ENCODE results near the gene MFAP2. TPM values are rescaled to one million over a fixed set of nuclear protein-coding genes. Genes with fewer than 3 reads are reported as not detected.

MFAP2 gene
- total RNA-seq, 4 donors from 2014 or later, result 3.9 to 16.0 (median 5.4) TPM

DNA sequence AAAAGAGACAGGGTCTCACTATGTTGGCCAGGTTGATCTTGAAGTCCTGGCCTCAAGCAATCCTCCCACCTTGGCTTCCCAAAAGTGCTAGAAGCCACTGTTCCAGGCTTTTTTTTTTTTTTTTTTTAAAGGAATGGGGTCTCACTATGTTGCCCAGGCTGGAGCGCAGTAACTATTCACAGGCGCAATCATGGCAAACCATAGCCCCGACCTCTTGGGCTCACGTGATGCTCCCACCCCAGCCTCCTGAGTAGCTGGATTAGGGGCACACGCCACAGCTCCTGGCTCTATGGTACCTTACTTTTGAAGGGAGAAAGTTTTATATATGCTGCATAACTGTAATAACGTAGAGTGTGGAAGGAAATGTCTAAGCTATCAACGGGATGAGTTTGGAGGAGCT lies 37.0 kb upstream of the MFAP2 start:
- WGBS, 2 donors, result 92 to 95% methylated on average over 7 of the region's 7 CpGs

DNA sequence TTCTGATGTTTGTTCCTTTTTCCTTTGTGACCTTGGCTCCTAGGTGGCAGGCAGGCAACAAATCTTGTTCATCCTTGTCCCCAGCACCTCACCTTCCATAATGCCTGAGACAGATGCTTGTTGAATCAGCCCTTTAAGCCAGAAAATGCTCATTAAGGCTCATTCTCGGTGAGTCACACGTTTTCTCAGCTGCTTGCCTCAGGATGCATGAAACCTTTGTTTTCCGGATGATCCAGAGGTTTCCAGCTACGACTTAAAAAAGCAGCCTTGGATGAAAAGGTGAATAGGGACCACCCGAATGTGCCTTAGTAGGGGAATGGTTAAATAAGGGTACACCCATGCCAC lies 35.9 kb upstream of the MFAP2 start:
- TF ChIP-seq, protein P1, sequence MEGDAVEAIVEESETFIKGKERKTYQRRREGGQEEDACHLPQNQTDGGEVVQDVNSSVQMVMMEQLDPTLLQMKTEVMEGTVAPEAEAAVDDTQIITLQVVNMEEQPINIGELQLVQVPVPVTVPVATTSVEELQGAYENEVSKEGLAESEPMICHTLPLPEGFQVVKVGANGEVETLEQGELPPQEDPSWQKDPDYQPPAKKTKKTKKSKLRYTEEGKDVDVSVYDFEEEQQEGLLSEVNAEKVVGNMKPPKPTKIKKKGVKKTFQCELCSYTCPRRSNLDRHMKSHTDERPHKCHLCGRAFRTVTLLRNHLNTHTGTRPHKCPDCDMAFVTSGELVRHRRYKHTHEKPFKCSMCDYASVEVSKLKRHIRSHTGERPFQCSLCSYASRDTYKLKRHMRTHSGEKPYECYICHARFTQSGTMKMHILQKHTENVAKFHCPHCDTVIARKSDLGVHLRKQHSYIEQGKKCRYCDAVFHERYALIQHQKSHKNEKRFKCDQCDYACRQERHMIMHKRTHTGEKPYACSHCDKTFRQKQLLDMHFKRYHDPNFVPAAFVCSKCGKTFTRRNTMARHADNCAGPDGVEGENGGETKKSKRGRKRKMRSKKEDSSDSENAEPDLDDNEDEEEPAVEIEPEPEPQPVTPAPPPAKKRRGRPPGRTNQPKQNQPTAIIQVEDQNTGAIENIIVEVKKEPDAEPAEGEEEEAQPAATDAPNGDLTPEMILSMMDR (IDR thresholded peaks at IDR 0.05), result no peak
- TF ChIP-seq POLR2A (IDR thresholded peaks at IDR 0.05), result no peak
- no peak overlapping the region for H3K4me3 ChIP-seq (ENCODE audit: low read depth, poor library complexity, severe bottlenecking)
- intact Hi-C loops (cut with DNase I; ENCODE audit: low total_unique reads), result no loop called here
- no peak for DNase-seq (ENCODE audit: low spot score in 2 of 2)
- WGBS, 2 donors, result 52 to 61% methylated on average over 5 of the region's 5 CpGs

More for the DNA sequence above, 37.0 kb upstream of the MFAP2 start:
- TF ChIP-seq, protein P1 (IDR thresholded peaks at IDR 0.05), result no peak
- TF ChIP-seq POLR2A (IDR thresholded peaks at IDR 0.05), result no peak
- DNase-seq (ENCODE audit: low spot score in 2 of 2), result no peak
- no peak overlapping the region for H3K4me3 ChIP-seq (ENCODE audit: low read depth, poor library complexity, severe bottlenecking)
- intact Hi-C loops (cut with DNase I; ENCODE audit: low total_unique reads), result no loop called here

DNA sequence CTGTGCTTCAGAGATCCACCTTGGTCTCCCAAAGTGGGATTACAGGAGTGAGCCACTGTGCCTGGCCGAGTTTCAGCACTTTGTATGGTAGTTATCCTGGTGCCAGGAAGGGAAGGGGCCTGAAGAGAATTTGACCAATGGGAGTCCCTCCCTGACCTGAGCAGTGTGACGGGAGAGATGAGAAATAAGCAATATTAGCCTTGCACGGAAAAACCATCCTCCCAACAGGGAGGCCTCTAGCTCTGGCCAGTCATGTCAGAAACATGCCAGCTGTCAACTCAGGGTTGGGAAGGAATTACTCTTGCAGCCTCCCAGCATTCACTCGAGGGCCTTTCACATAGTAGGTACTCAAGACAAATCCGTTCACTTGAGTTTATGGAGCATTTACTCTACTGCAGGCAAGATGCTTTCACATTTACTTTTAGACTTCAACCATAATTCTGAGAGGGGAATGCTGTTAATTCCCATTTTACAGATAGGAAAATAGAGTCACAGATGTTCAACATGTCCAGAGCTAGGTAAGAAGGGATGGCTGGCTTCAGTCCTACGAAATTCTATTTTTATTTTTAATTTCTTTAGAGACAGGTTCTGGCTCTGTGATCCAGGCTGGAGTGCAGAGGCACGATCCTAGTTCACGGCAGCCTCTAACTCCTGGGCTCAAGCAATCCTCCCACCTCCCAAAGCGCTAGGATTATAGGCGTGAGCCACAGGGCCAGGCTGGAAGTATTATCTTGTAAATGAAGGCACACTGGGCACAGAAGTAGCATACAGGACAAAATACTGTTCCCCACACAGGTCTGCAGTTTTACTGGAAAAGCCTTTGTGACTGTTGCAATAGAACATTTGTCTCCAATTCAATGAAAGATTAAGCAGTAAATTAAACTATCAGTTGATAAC lies 34.5 kb upstream of the MFAP2 start:
- peak in 1 of 2 donors; percentile 37 for DNase-seq (ENCODE audit: low spot score in 2 of 2)
- H3K4me3 ChIP-seq (ENCODE audit: low read depth, poor library complexity, severe bottlenecking), result no peak overlapping the region
- no peak for TF ChIP-seq POLR2A (IDR thresholded peaks at IDR 0.05)
- TF ChIP-seq, protein P1 (IDR thresholded peaks at IDR 0.05), result no peak
- 79 to 85% methylated on average over 10 of the region's 10 CpGs for WGBS, 2 donors
- intact Hi-C loops (cut with DNase I; ENCODE audit: low total_unique reads), result no loop called here

DNA sequence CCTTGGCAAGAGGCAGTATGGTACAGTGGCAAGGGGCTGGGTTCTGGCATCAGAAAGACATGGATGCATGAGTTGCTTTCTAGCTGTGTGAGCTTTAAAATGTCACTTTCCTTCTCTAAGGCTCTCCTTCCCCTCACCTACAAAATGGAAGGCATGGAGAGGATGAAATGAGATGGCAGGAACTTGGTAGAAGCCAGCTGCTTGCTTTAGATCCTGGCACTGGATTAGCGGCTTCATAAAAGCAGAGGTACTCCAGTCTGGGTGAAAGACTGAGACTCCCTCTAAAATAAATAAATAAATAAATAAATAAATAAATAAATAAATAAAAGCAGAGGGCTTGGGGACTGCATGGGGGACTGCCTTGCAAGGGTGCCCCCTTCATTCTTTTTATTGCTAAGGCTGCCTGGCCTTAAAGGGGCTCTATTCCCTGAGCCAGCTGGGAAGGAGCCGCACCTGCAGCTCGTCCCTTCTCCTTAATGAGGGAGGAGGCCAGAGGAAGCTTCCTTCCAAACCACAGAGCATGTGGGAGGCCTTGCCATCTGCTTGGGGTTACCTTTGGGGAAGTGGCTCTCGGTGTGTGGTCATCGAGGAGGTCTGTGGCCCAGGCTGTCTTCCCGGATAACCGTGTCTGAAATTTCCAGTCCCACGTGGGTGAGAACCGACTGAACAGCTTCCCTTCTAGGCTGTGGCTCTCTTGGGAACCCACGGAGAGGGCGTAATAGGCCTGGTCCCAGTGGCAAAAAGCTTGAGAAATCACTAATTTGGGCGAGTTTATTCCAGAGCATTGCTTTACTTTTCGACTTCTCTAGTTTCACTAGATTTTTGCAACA lies 33.3 kb upstream of the MFAP2 start:
- no peak overlapping the region for H3K4me3 ChIP-seq (ENCODE audit: low read depth, poor library complexity, severe bottlenecking)
- TF ChIP-seq POLR2A (IDR thresholded peaks at IDR 0.05), result no peak
- TF ChIP-seq, protein P1 (IDR thresholded peaks at IDR 0.05), result no peak
- 69 to 78% methylated on average over 13 of the region's 13 CpGs for WGBS, 2 donors
- intact Hi-C loops (cut with DNase I; ENCODE audit: low total_unique reads), result no loop called here
- DNase-seq (ENCODE audit: low spot score in 2 of 2), result no peak

DNA sequence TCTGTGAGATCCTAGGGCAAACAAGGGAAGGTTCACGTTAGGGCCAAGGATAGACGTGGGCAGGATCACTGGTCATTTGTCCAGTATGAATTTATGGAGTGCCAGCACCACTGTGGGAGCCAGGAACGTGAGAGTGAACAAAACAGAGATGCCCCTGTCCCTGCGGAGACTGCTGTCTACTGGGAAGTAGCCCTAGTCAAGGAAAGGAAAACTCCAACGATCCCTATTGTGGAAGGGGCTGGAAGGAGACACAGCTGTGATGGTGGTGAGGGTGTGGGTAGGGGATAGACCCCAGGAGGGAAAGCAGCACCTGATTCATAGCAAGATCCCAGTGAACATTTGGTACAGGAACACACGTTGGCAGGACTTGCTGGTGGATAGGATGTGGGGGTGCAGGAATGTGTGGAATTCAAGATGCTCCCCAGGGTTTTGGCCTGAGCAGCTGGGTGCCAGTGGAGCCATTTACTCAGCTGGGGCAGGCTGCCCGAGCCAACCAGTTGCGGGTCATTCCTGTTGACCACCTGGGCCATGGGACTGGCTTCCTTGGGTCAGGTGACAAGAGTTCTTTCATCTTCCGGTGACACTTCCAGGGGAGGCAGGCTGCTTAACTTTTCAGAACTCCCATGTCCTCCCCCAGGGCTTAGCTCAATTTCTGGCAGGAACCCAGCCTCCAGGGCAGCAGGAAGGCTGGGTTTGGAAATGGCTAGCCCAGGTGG lies 32.5 kb upstream of the MFAP2 start:
- no peak for DNase-seq (ENCODE audit: low spot score in 2 of 2)
- intact Hi-C loops (cut with DNase I; ENCODE audit: low total_unique reads), result no loop called here
- no peak overlapping the region for H3K4me3 ChIP-seq (ENCODE audit: low read depth, poor library complexity, severe bottlenecking)
- no peak for TF ChIP-seq POLR2A (IDR thresholded peaks at IDR 0.05)
- TF ChIP-seq, protein P1 (IDR thresholded peaks at IDR 0.05), result no peak
- WGBS, 2 donors, result 65 to 71% methylated on average over 9 of the region's 9 CpGs
